Measurements from ENCODE around the gene CLCN3.

DNA sequence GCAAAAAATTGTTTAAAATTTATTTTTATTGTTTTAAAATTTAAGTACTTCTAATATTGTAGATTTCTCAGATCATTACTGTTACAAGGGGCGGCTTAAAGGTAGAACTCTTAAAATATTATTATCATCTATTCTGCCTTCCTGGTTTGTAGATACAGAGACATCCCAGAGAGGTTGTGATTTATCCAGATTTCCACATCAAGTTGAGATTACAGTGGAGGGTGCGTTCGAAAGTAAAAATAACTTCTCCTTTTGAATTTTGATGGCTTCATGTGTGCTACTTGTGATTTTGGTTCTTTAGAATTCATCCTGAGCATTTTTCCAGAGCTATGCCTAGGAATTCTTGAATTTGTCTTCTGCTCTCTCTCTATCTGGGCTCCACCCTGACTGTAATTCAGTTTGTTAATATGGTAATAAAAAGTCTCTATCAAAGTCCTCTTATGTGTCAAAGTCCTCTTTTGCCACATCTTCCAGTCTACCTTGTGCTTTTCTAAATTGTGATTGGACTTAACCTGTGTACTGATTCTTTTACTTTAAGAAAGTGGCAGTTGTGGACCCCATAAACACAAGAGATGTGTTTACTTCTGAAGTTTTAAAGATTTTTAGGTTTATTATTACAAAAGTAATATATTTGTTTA is 37.2 kb downstream of the CLCN3 start:
- TF ChIP-seq, protein P1, sequence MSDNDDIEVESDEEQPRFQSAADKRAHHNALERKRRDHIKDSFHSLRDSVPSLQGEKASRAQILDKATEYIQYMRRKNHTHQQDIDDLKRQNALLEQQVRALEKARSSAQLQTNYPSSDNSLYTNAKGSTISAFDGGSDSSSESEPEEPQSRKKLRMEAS (IDR thresholded peaks at IDR 0.05) = no peak
- TF ChIP-seq RAD21 (IDR thresholded peaks at IDR 0.05; ENCODE audit: low read depth) (no peak), TAF1 (IDR thresholded peaks at IDR 0.05; ENCODE audit: low read depth) (no peak), EP300 (IDR thresholded peaks at IDR 0.05; ENCODE audit: borderline replicate concordance) (no peak), TEAD4 (IDR thresholded peaks at IDR 0.05) (no peak), CREB1 (IDR thresholded peaks at IDR 0.05; ENCODE audit: low read depth) (no peak), REST (IDR thresholded peaks at IDR 0.05; ENCODE audit: low read depth) (no peak), NFIC (IDR thresholded peaks at IDR 0.05) (no peak), FOXM1 (IDR thresholded peaks at IDR 0.05; ENCODE audit: borderline replicate concordance, low read depth) (no peak), CEBPB (IDR thresholded peaks at IDR 0.05) (no peak), YY1 (IDR thresholded peaks at IDR 0.05; ENCODE audit: low read depth) (no peak), ZBTB7A (IDR thresholded peaks at IDR 0.05; ENCODE audit: low read depth) (no peak), USF1 (IDR thresholded peaks at IDR 0.05) (no peak), EGR1 (IDR thresholded peaks at IDR 0.05) (no peak)
